Peyer's patch (tissue), 4 donors: ENCODE measurements around the gene C11orf71. TPM values are rescaled to one million over a fixed set of nuclear protein-coding genes. Genes with fewer than 3 reads are reported as not detected.

ENCODE experiments used
- DNase-seq, 3 donors: peaks; one replicate each; pipeline ENCODE4 v3.0.0-alpha.2; 2017 to 2019
- H3K27ac ChIP-seq, 4 donors: fragments of 200-600 bp; sonication (generic); one replicate each; pipeline ENCODE4 v1.5.1; 2016 to 2019
- H3K27me3 ChIP-seq, 2 donors: fragments of 200-600 bp; sonication (generic); one replicate each; pipeline ENCODE4 v1.5.1; 2019
- H3K36me3 ChIP-seq, 3 donors: fragments of 200-600 bp; sonication (generic); one replicate each; pipeline ENCODE4 v1.5.1; 2016 to 2019
- H3K4me1 ChIP-seq, 4 donors: fragments of 200-600 bp; sonication (generic); one replicate each; pipeline ENCODE4 v1.5.1; 2016 to 2019
- H3K4me3 ChIP-seq, 4 donors: fragments of 200-600 bp; sonication (generic); 1 replicate in 3 of 4; 2 replicates in 1 of 4; pipeline ENCODE4 v1.5.1; 2016 to 2019; ENCODE audit warnings: mild to moderate bottlenecking in 1 of 4
- H3K9me3 ChIP-seq, 4 donors: fragments of 200-600 bp; sonication (generic); one replicate each; pipeline ENCODE4 v1.5.1; 2016 to 2019; ENCODE audit warnings: mild to moderate bottlenecking in 1 of 4
- POLR2A ChIP-seq, 2 donors: fragments of 450-650 bp; IDR thresholded peaks; one replicate each; pipeline ENCODE4 v1.5.1; 2017; ENCODE audit warnings: antibody characterized with exemption in 2 of 2, mild to moderate bottlenecking in 2 of 2, moderate library complexity in 2 of 2
- total RNA-seq, 4 donors: library from RNA; depleted of rRNA; stranded (reverse); fragments of >200 nt; gene quantifications; one replicate each; pipeline ENCODE4 v1.1.0, GENCODE V29; 2016
- TF ChIP-seq, protein P1 (sequence below), 6 experiments: fragments of 450-650 bp in 4 of 6; fragments of 200-600 bp in 2 of 6; sonication (generic) in 1 of 6; IDR thresholded peaks; one replicate each; pipeline ENCODE4 v1.5.1; 2017 to 2019; ENCODE audit warnings: antibody characterized with exemption in 6 of 6, mild to moderate bottlenecking in 3 of 6, moderate library complexity in 1 of 6

C11orf71 gene
- total RNA-seq, 4 donors from 2014 or later, result 5.9 to 15.4 (median 12.1) TPM

DNA sequence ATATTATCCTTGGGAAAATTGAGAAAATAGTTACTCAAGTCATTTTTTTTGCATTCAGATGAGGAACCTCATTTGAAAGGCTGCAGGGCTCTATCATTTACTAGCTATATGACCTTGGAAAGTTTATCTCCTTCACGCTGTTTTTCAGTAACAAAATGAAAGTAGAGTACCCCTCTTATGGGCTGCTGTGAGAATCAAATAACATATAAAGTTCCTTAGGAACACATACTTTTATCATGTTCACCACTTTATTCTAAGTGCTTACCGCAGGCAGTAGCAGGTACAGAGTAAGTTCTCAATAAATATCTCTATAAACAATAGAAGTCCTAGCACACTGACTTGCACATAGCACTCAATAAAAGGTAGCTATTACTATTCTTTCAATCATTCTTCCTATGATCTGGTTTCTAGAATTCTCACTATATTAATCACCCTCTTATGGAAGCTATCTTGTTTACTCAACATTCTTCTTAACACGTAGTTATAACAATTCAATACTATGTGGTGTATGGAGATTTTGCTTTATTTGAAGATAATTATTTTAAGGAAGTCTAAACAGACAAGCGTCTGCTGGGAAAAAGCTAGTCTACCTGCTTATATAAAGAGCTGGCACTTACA is 1.9 kb downstream of the C11orf71 start:
- H3K36me3 ChIP-seq, result no peaks in the 10 kb centered on the region
- H3K9me3 ChIP-seq, result no peaks in the 10 kb centered on the region
- H3K4me1 ChIP-seq, result peaks cover 0 to 28% (median 6%) of the 10 kb centered on the region in 4 donors
- no peak overlapping the region for H3K27ac ChIP-seq
- TF ChIP-seq POLR2A (IDR thresholded peaks at IDR 0.05), result no peak
- TF ChIP-seq, protein P1, sequence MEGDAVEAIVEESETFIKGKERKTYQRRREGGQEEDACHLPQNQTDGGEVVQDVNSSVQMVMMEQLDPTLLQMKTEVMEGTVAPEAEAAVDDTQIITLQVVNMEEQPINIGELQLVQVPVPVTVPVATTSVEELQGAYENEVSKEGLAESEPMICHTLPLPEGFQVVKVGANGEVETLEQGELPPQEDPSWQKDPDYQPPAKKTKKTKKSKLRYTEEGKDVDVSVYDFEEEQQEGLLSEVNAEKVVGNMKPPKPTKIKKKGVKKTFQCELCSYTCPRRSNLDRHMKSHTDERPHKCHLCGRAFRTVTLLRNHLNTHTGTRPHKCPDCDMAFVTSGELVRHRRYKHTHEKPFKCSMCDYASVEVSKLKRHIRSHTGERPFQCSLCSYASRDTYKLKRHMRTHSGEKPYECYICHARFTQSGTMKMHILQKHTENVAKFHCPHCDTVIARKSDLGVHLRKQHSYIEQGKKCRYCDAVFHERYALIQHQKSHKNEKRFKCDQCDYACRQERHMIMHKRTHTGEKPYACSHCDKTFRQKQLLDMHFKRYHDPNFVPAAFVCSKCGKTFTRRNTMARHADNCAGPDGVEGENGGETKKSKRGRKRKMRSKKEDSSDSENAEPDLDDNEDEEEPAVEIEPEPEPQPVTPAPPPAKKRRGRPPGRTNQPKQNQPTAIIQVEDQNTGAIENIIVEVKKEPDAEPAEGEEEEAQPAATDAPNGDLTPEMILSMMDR (IDR thresholded peaks at IDR 0.05), result no peak
- no peak for DNase-seq
- peak overlapping the region in 1 of 4 donors; percentile 8 for H3K4me3 ChIP-seq
- H3K27me3 ChIP-seq, result no peaks in the 10 kb centered on the region

DNA sequence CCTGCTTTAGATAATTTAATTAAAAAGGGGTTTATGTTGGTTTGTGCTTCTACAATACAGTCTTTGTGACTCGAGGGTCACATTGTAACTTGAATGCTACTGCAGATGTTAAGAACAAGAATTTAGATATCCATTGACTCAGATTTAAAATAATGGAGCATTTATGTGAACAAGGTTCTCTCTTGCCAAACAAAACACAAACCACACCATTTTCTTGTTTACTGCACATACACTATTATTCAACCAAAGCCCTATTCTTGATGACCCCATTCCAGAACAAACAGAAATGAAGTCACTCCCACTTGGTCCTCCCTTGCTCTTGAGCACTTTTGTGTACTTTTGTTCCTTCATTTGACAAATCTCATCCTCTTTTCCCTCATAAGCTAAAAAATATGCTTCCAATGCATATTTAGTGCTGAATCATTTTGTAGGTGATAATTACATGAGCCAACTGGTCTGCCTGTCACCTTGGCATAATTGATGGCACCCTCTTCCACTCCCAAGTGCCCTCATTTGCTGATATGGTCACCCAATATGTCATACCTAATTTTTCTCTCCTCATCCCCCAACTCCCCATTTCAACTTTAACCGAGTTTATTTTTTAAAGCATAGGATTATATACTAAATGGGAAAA is 2.8 kb downstream of the C11orf71 start:
- no peaks in the 10 kb centered on the region for H3K27me3 ChIP-seq
- no peaks in the 10 kb centered on the region for H3K36me3 ChIP-seq
- TF ChIP-seq POLR2A (IDR thresholded peaks at IDR 0.05), result no peak
- TF ChIP-seq, protein P1 (IDR thresholded peaks at IDR 0.05), result no peak
- no peaks in the 10 kb centered on the region for H3K9me3 ChIP-seq
- peaks cover 0 to 28% (median 6%) of the 10 kb centered on the region in 4 donors for H3K4me1 ChIP-seq
- no peak overlapping the region for H3K4me3 ChIP-seq
- DNase-seq, result no peak
- H3K27ac ChIP-seq, result no peak overlapping the region

DNA sequence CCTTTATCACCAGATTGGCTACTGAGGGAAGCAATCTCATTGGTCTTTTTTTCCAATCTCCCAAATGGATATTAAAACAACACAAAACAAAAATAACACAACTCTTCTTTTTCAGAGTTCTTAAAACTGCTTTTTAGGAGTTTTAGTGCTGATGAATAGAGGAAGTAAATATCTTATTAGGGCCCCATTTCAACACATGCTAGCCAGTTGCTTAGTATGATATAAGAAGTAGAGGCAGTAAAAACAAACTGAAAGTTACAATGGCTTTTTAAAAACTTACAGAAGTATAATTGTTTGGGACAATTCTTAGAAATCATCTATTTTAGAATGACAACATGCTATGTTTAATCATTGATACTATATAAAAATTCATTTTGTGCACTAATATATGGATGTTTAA is 3.4 kb downstream of the C11orf71 start:
- Histone ChIP-seq H3K27ac (no peak overlapping the region), H3K9me3 (no peaks in the 10 kb centered on the region), H3K4me1 (peaks cover 0 to 23% (median 3%) of the 10 kb centered on the region in 4 donors), H3K4me3 (no peak overlapping the region), H3K27me3 (no peaks in the 10 kb centered on the region), H3K36me3 (no peaks in the 10 kb centered on the region)
- DNase-seq, result no peak
- TF ChIP-seq POLR2A (IDR thresholded peaks at IDR 0.05), result no peak

DNA sequence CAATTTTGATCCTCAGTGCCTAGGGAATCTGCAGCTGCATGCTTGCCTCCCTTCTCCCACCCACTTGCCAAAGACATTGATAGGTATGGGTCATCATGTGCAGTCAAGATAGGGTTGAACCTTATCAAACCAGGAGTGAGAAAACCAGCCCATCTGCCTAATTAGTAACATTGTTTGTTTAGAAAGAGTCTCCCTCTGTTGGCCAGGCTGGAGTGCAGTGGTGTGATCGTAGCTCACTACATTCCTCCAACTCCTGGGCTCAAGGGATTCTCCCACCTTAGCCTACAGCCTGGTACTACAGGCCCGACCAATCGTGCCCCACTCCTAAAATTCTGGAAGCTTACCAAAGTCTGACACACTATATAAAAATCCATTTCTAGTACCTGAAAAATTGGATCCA is 4.6 kb downstream of the C11orf71 start:
- no peak for TF ChIP-seq POLR2A (IDR thresholded peaks at IDR 0.05)
- TF ChIP-seq, protein P1 (IDR thresholded peaks at IDR 0.05), result peak in 1 of 6 experiments; percentile 21
- no peak for DNase-seq
- H3K27me3 ChIP-seq, result no peaks in the 10 kb centered on the region
- H3K36me3 ChIP-seq, result no peaks in the 10 kb centered on the region
- H3K27ac ChIP-seq, result no peak overlapping the region
- no peaks in the 10 kb centered on the region for H3K9me3 ChIP-seq
- no peak overlapping the region for H3K4me3 ChIP-seq
- H3K4me1 ChIP-seq, result peaks cover 0 to 20% (median 3%) of the 10 kb centered on the region in 4 donors

DNA sequence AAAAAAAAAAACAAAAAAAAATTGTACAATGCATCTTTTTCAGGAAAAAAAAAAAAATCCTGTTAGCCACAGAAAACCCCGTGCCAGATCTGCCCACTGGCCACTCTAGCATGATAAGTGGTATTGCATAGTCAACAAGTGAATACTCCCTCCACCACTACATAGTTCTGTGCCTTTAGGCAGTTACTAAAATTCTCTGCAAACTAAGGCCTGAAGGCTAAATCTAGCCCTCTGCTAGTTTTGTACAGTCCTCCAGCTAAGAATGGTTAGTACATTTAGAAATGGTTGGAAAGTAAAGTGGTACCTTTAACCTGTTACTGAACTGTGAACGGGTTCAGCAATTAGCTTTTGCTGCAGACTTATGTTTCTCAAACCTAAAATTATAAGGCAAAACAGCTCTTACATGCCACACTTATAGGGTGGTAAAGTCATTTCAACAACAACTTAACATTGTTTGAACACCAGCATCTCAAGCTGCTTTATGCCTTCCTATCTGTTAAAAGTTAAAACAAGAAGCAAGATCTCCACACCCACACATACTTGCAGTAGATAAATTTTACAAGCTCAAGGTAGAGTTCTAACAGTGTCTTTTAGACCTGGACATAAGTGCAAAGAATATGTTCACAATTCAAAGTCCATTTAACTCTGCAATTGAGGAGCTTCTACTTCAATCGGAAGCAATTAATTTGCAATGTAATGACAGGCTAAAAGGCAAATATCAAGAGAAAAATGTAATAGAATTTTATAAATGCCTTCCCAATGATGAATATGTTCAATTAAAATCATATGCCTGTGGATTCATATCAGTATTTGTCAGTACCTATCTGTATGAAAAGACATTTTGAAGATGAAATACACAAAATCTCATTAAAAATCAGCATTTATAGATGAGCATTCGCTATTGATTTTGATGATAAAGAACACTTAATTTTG is 7.3 kb downstream of the C11orf71 start:
- no peaks in the 10 kb centered on the region for H3K27me3 ChIP-seq
- no peak for DNase-seq
- TF ChIP-seq, protein P1 (IDR thresholded peaks at IDR 0.05), result no peak
- TF ChIP-seq POLR2A (IDR thresholded peaks at IDR 0.05), result no peak
- H3K9me3 ChIP-seq, result no peaks in the 10 kb centered on the region
- H3K4me3 ChIP-seq, result no peak overlapping the region
- H3K36me3 ChIP-seq, result no peaks in the 10 kb centered on the region
- peaks cover 0 to 5% (median 0%) of the 10 kb centered on the region in 4 donors for H3K4me1 ChIP-seq
- no peak overlapping the region for H3K27ac ChIP-seq
